Stimulated activated CD4-positive, alpha-beta T cell treated with anti-CD3 and anti-CD28 coated beads, Interleukin-1b, Interleukin-23, amount 100 ng/mL, for 24 hours (primary cell): ENCODE measurements around the gene RPH3AL.

ENCODE experiments used
- DNase-seq, 4 experiments: peaks; one replicate each; pipeline ENCODE4 v3.0.0-alpha.2; 2020; ENCODE audit warnings: low read depth in 4 of 4, low spot score in 1 of 4

The RPH3AL gene

DNA sequence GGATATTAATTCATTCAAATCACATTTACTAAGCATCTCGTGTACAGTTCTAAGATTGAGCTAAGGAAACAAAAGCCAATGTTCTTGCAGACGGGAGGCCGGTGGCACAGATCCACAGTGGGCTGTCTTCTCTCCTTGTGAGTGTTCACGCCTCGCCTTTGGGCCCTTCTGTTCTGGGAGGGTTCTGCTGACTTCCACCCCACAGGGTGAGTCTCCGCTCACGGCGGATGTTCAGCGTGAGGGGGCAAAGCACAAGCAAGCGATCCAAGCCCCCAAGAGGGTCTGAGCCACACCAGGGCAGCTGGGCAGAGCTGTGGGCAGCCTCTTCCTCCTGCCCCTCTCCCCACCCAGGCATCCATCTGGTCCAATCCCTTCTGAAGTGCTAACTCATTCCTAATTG lies 86.9 kb downstream of the RPH3AL start:
- no peak for DNase-seq

DNA sequence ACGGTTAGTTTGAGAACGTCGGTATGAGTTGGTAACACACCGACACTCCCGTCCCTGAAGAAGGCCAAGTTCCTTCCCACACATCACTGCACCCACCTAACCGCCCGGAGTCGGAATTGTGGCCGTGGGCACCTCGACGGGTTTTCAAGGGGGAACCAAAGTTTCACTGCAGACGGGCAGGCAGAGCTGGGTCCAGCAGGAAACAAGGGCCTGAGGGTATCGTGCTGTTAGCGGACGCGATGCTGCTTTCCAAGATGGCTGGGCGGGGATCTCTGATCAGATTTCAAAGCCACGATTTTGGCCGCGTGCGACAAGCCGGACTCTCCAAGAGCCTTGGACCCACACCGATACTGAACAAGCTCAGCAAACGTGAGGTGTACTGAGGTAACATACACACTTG lies 88.8 kb downstream of the RPH3AL start:
- DNase-seq, result no peak

GRCh38 chr17:263271-263670 lies 89.3 kb downstream of the RPH3AL start:
- no peak for DNase-seq

DNA sequence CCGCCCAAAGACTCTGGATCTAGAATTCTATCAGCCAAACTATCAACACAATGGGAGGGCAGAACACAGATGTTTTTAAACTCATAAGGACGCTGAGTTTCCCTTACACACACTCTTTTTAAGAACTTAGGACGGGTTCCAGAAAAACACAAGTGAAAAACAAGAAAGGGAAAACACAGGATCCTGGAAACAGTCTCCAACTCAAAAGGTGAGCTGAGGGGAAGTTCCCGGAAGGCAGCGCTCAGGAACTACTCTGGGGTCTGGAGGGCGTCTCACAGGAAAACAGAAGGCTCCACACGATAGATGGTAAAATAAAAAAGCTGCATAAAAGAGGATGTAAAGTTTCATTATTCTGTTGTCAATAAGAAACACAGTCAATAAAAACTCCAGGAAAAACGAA lies 91.0 kb downstream of the RPH3AL start:
- DNase-seq, result no peak

- DNase-seq, result no peak
These were observed 91.7 kb downstream of the RPH3AL start for GRCh38 chr17:260944-261343.

DNA sequence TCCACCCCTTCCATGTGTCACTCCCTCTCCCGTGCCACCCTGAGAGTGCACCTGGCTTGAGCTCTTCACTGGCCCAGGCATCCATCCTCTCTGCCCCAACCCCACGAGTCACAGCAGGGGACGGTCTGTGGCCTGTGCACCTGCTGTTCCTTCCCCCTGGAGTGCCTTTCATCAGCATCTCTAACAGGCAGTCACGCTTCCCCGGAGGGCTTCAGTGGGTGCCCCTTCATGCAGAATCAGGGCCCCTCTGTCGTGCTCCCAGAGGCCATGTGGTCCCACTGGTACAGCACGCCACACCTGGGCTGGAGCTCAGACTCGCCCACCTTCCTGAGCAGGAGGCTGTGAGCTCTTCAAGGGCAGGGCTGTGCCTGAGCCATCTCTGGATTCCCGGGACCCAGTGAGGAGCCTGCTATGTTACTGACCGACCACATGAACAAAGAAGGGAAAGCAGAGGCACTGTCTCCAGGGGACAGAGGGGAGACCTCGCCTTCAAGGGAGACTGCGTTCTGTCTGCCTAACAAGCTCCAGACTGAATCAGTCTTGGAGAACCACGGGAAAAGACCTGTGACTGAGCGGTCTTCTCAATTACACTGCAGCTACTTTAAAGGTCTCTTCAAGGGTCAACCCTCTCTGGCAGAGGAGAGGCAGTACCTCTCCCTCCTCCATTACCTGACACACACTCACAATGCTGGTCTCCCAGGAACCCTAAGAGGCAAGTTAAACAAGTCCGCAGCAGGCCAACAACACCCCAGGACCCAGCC lies 92.4 kb downstream of the RPH3AL start:
- no peak for DNase-seq

- DNase-seq, result no peak
These were observed 93.1 kb downstream of the RPH3AL start for GRCh38 chr17:259341-259976.

DNA sequence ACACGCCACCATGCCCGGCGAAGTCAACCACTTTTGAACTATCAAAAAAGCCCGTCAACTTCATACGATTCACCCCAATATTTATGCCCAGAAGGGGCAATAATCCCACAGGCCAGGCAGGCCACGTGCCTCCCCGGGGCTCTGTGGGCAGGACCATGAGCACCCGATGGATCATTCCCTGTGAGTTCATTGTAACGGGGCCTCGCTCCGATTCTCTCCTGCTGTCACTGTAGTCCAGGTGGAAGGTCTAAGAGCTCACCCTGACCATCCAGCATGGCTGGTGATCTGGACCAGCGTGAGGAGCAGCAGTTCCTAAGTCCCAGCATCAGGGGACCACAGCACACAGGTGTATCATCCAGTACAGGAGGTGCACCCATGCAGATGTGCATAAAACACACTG lies 93.7 kb downstream of the RPH3AL start:
- no peak for DNase-seq

DNA sequence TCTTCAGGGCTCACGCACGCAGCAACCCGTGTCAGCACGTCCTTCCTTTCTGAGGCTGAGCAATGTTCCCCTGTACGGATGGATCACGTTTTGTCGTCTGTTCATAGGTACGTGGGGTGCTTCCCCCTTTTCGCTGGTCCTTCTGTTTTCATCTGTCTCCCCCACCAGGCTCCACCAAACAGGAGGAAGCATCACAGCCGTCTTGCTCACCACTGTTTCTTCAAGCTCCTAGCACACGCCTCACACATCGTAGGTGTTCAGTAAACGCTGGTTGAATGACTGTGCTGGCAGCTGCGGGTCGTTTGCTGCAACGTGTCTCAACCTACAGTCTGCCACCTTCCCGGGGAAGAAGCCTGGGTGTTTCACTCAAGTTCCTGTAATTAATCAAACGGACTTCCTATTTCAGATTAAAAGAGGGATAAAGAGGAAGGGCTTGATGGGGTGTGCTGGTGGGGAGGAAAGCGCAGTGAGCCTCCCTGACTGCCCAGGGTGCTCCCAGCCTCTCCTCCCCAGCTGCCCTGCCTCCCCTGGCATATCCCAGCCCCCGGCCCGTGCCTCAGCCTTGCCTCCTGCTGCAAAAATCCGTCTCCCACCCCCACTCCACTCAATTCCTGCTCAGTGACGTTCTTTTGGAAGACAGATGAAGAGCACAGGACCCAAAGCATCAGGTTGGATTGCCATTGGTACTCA lies 94.4 kb downstream of the RPH3AL start:
- DNase-seq, result no peak

- DNase-seq, result no peak
These were observed 99.3 kb downstream of the RPH3AL start for GRCh38 chr17:253091-253846.

GRCh38 chr17:252456-252855 lies 100.2 kb downstream of the RPH3AL start:
- DNase-seq, result no peak

- no peak for DNase-seq
These were observed 101.1 kb downstream of the RPH3AL start for GRCh38 chr17:251531-251930.

DNA sequence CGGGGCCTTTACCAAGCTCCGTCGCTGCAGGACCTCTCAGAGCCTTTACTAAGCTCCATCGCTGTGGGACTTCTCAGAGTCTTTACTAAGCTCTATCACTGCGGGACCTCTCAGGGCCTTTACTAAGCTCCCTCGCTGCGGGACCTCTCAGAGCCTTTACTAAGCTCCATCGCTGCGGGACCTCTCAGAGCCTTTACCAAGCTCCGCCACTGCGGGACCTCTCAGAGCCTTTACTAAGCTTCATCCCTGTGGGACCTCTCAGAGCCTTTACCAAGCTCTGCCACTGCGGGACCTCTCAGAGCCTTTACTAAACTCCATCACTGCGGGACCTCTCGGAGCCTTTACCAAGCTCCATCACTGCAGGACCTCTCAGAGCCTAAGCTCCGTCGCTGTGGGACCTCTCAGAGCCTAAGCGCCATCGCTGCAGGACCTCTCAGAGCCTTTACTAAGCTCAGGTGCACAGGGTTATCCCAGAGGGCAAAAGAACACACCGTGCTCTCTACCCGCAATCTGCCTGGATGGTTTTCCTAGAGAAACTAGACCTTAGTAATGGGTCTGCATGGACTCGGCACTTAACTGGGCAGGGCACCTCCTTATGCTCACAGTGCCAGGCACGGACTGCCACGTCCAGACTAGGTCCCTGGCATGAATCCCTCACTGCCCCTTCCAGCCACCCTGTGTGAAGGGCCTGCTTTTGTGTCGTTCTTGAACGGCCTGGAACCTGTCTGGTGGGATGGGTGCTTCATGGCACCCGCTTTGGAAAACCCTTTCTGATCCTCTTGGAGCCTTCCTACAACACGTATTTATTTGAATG lies 101.9 kb downstream of the RPH3AL start:
- no peak for DNase-seq

DNA sequence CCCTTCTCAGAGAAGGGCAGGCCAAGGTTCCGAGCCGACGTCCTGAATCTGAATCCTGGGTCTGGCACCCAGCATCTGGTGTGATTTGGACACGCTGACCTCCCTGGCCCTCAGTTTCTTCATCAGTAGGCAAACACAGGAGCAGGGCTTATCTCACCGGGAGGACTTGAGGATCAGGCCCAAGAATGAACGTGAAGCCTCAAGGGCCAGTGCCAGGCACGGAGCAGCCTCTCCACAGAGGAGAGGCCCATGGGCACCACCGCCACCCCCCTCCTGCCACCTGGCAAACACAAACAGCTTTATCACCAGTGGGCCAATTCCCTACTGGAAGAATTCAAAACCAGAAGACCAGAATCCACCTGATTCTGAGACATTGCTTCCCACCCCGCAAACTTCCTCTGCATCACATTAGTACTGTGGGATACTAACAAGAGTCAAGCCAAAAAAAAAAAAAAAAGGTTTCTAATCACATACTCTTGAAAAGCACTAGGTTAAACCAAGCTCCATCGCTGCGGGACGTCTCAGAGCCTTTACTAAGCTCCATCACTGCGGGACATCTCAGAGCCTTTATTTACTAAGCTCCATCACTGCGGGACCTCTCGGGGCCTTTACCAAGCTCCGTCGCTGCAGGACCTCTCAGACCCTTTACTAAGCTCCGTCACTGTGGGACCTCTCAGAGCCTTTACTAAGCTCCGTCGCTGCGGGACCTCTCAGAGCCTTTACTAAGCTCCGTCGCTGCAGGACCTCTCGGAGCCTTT lies 103.2 kb downstream of the RPH3AL start:
- no peak for DNase-seq

- DNase-seq, result no peak
These were observed 104.0 kb downstream of the RPH3AL start for GRCh38 chr17:248337-249235.

DNA sequence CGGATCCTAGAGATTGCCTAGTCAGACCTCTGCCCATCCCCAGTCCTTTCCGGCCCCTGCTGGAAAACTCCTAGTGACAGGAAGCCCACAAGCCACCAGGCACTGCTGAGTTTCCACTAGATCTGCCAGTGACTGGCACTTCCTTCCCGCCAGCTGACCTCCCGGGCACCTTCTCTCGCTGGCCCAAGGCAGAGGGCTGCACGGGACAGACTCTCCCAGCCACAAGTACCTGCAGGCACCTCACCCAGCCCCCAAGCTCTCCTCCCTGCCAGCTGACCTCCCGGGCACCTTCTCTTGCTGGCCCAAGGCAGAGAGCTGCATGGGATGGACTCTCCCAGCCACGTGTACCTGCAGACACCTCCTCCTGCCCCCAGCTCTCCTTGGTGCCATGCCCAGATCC lies 104.8 kb downstream of the RPH3AL start:
- DNase-seq, result no peak

DNA sequence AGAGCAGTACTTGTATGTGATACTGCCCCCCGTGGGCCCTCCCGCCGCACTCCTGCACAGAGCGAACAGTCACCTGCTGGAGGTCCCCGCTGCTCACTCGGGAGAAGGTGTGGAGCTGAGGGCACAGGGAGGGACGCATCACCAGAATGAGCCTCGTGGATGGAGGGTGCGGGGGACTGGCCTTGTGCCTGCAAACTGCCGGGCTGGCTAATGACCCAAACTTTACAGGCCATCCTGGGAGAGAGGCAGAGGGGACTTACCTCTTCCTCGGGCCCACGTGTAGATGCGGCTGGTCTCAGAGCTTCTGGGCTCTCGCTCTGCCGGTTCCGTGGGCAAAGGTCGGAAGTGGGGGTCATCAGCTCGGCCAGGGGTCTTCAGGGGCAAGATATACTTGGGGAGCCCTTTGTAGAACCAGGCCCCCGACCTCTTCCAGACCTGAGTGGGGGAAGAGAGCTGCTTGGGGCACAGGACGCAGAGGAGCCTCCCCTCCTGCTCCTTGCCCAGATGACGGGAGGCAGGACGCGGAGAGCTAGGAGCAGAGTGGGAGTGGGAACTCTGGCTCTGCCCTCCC lies 105.7 kb downstream of the RPH3AL start:
- DNase-seq, result no peak

GRCh38 chr17:246226-246625 lies 106.4 kb downstream of the RPH3AL start:
- no peak for DNase-seq

GRCh38 chr17:245611-246010 lies 107.0 kb downstream of the RPH3AL start:
- no peak for DNase-seq
